Stimulated activated CD4-positive, alpha-beta T cell treated with anti-CD3 and anti-CD28 coated beads, Interleukin-4, amount 100 ng/mL, for 48 hours (primary cell): Measurements from ENCODE around the gene NUDCD3.
"Not testable (repeated sequence)": the region's sequence is repeated elsewhere in the genome, so short reads cannot be mapped to it uniquely, and the experiment has no call there.

Source experiments
- DNase-seq, 2 donors: peaks; one replicate each; pipeline ENCODE4 v3.0.0-alpha.2; 2020; ENCODE audit warnings: low read depth in 2 of 2

The NUDCD3 gene

DNA sequence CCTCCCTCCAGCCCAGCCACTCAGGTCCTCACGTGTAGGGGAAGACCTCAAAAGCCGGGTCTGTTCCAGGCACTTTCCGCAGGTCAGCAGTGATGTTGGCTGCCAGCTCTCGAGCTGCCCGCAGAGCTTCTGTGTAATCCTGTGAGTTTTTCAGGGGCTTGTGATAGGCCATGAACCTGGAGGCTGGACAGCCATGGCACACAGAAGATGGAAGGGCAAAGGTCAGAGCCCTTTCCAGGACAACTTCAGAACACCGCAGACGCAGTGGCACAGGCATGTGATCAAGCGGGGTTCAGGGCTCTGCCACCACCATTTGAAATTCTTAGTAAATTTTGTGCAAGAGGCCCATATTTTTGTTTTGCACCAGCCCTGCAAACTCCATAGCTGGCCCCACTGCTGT is 26.7 kb upstream of the NUDCD3 start:
- DNase-seq, result no peak

GRCh38 chr7:44515590-44516268 is 25.3 kb upstream of the NUDCD3 start:
- DNase-seq, result no peak

GRCh38 chr7:44512736-44513135 is 22.3 kb upstream of the NUDCD3 start:
- no peak for DNase-seq

GRCh38 chr7:44511863-44512468 is 21.5 kb upstream of the NUDCD3 start:
- DNase-seq, result no peak

DNA sequence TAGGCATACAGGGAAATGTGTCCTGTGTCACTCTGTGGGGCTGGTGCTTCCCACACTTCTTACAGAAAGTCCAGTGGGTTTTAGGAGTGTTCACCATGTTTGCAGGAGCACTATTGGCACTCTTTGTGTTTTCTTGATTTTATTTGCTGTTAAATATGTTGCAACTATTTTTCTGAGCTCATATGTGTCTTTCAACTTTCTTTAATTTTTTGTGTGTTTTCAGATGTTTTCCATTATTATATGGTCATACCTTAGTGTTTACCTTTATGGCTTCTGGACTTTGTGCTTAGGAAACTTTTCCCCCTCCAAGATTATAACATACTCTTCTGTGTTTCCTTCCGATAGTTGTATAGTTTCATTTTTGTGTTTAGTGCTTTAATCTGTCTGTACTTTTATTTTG is 20.8 kb upstream of the NUDCD3 start:
- no peak for DNase-seq

DNA sequence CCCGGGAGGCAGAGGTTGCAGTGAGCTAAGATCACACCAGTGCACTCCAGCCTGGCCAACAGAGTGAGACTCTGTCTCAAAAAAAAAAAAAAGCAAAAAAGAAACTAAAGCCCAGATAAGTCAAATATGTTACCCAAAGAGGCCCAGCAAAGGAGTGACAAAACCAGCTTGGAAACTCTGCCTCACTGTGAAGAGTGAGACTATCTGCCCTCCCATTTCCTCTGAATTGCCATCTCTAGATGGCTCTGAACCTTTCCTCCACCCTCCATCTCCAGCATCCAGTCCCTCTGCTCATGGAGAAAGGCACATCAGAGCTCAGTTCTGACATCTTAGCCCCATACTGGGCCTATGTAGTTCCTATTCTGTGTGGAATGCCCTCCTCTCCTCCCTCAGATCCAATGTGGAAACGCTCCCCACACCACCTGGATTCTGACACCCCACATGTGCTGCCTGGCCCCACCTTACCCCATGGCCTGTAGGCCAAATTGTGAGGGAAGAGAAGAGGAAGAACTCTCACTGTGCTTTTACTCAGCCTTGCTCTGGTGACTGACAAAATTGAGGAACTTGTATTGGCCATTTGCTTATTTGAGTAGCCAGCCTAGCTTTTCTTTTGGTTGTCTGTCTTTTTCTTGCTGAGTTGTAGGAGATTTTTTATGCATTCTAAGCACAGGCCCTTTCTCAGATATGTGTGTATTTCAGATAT is 18.0 kb upstream of the NUDCD3 start:
- no peak for DNase-seq

- not testable (repeated sequence) for DNase-seq
These were observed 16.3 kb upstream of the NUDCD3 start for GRCh38 chr7:44506592-44507288.

GRCh38 chr7:44505595-44505994 is 15.1 kb upstream of the NUDCD3 start:
- DNase-seq, result no peak

DNA sequence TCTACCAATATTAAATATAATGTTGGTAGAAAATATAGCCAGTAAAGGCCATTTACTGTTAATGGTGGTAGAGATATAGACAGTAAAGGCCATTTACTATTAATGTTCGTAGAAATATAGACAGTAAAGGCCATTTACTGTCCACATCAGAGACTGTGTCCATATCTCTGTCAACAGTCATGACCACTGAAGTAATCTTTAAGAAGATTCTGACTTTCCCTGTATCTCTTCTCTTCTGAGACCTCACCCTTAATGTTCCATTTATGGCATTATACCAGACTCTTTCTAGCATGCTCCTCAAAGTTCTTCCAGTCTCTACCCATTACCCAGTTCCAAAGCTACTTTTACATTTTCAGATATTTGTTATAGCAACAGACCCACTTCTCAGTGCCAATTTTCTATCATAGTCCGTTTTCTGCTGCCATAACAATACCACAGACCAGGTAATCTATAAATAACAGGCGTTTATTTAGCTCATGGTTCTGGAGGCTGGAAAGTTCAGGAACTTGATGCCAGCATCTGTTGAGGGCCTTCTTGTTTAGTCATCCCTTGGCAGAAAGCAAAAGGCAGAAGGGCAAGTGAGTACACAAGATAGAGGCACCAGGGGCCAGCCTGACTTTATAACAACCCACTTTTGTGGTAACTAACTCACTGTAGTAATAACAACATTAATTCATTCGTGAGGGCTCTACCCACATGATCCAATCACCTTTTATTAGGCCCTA is 7.9 kb upstream of the NUDCD3 start:
- DNase-seq, result no peak

DNA sequence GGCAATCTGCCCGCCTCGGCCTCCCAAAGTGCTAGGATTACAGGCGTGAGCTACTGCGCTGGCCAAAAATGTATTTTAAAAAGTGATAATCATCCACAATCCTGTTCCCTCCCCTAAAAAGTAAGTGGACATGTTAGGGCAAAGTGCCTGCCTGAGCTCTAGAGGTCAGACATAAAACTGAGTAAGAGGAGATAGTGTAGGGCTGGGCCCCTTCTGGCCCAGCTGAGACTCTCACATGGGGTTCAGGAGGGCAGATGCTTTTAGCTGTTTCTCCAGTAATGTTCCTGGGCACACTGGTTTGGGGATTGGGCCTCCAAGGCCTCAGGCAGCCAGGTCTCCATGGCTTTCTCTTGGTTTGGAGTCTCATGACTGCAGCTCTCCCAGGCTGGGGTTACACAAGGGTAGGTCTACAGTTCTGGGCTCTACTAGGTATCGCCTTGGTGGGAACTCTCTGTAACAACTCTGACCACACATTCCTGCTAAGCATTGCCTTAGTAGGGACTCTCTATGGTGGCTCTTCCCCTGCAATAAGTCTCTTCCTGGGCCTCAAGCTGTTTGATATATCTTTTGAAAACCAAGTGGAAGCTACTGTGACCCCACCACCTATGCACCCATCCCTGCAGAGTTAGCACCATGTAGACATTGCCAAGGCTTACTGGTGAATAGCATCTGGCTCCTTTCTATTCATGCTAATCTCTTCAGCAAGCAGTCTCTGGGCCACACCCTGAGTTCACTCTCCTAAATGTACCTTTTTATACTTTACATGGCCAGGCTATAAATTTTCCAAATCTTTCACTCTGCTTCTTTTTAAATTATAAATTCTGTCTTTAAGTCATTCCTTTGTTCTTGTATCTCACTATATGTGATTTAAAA is 6.9 kb upstream of the NUDCD3 start:
- DNase-seq, result no peak

GRCh38 chr7:44496385-44496784 is 5.9 kb upstream of the NUDCD3 start:
- DNase-seq, result no peak

DNA sequence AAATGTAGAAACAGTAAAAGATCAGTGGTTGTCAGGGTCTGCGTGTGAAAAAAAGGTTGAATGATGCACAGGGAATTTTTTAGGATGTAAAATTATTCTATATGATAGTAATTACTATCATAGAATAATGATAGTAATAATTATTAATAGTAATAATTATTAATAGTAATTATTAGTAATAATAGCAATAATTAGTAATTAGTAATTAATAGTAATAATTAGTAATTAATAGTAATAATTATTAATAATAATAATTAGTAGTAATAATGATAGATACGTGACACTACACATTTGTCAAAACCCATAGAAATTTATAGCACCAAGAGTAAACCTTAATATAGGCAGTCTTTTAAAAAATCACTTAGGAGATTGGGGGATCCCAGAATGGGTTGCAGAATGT is 4.5 kb upstream of the NUDCD3 start:
- no peak for DNase-seq

DNA sequence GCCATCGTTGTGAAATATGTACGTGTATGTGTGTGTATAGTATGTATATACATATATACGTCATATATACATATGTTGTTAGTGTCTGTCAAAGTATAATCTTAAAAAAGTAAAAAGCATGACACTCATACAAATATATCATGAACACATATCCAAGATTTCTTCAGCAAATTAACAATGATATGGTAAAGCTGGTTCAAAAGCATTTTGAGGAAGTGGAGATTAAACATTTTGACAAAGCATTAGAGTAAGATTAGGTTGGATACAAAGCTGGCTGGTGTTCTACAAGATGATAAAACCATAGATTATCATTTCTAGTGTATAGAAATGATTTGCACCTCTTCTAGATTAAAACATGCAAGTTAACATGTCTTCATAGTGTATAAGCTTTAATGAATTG is 771 bp upstream of the NUDCD3 start:
- no peak for DNase-seq

DNA sequence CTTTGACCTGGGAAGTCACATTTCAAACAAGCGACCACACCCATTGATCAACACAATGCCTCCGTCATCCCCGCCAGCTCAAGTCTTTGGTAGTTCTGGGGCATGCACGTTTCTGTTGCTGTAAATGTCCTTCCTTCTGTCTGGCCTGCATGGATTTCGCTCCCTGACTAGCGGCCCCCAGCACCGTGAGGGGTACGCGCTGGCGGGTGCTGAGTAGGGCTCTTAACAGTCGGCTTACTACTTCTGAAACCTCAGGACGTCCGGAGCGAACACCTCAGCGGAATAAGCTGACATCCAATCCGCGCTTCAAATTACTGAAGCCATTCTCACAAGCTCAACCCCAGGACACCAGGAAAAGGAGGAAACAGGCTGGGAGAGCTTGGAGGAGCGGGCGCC is 505 bp downstream of the NUDCD3 start:
- peak in 1 of 2 donors; percentile 18 for DNase-seq

- DNase-seq, result no peak
These were observed 1.5 kb downstream of the NUDCD3 start for GRCh38 chr7:44488955-44489354.

- no peak for DNase-seq
These were observed 3.8 kb downstream of the NUDCD3 start for GRCh38 chr7:44486693-44487092.

- DNase-seq, result no peak
These were observed 4.5 kb downstream of the NUDCD3 start for GRCh38 chr7:44486001-44486400.

- DNase-seq, result no peak
These were observed 5.8 kb downstream of the NUDCD3 start for GRCh38 chr7:44484482-44485313.

- DNase-seq, result no peak
These were observed 7.7 kb downstream of the NUDCD3 start for GRCh38 chr7:44482502-44483485.
